Measurements from ENCODE around the gene ARHGAP26. TPM values are rescaled to one million over a fixed set of nuclear protein-coding genes. Genes with fewer than 3 reads are reported as not detected.
A peak's percentile ranks its signal among the peaks of the same experiment; 100 is the strongest.

Gene ARHGAP26
- total RNA-seq, 1 donor from 2014 or later = 35.4 TPM

- no peak for DNase-seq
- intact Hi-C loops (cut with DNase I) = no loop called here
- no peak for TF ChIP-seq CTCF (IDR thresholded peaks at IDR 0.05)
- H3K27me3 ChIP-seq = no peaks in the 10 kb centered on the region
- H3K4me1 ChIP-seq = peaks cover 59% of the 10 kb centered on the region
- H3K36me3 ChIP-seq = no peaks in the 10 kb centered on the region
- no peak overlapping the region for H3K27ac ChIP-seq
- H3K9me3 ChIP-seq = no peaks in the 10 kb centered on the region
- ATAC-seq = no peak
- no peak overlapping the region for H3K4me3 ChIP-seq
Observed at GRCh38 chr5:142979636-142980035, 209.5 kb downstream of the ARHGAP26 start.

- no peak for TF ChIP-seq CTCF (IDR thresholded peaks at IDR 0.05)
- H3K4me1 ChIP-seq = peaks cover 56% of the 10 kb centered on the region
- ATAC-seq (no peak), DNase-seq (no peak)
- peak overlapping the region; percentile 60 for H3K27ac ChIP-seq
- no peaks in the 10 kb centered on the region for H3K36me3 ChIP-seq
- intact Hi-C loops (cut with DNase I) = no loop called here
- no peaks in the 10 kb centered on the region for H3K9me3 ChIP-seq
- no peak overlapping the region for H3K4me3 ChIP-seq
- no peaks in the 10 kb centered on the region for H3K27me3 ChIP-seq
Observed at GRCh38 chr5:142981475-142981874, 211.3 kb downstream of the ARHGAP26 start.

GRCh38 chr5:142981886-142982820 is 212.0 kb downstream of the ARHGAP26 start:
- peaks cover 56% of the 10 kb centered on the region for H3K4me1 ChIP-seq
- intact Hi-C loops (cut with DNase I) = no loop called here
- DNase-seq = peak; percentile 87
- H3K27ac ChIP-seq = peak overlapping the region; percentile 60
- no peaks in the 10 kb centered on the region for H3K27me3 ChIP-seq
- H3K4me3 ChIP-seq = no peak overlapping the region
- no peaks in the 10 kb centered on the region for H3K9me3 ChIP-seq
- TF ChIP-seq CTCF (IDR thresholded peaks at IDR 0.05) = no peak
- H3K36me3 ChIP-seq = no peaks in the 10 kb centered on the region
- peak; percentile 87 for ATAC-seq

- Histone ChIP-seq H3K27me3 (no peaks in the 10 kb centered on the region), H3K9me3 (no peaks in the 10 kb centered on the region), H3K36me3 (no peaks in the 10 kb centered on the region), H3K4me3 (no peak overlapping the region), H3K27ac (peak overlapping the region; percentile 60), H3K4me1 (peaks cover 56% of the 10 kb centered on the region)
- TF ChIP-seq CTCF (IDR thresholded peaks at IDR 0.05) = peak; percentile 10
- DNase-seq (no peak), ATAC-seq (peak; percentile 10)
- intact Hi-C loops (cut with DNase I) = no loop called here
Observed at GRCh38 chr5:142982821-142983200, 212.6 kb downstream of the ARHGAP26 start.

- peaks cover 48% of the 10 kb centered on the region for H3K4me1 ChIP-seq
Observed at GRCh38 chr5:142984011-142984410, 213.8 kb downstream of the ARHGAP26 start.

More at GRCh38 chr5:142984011-142984410, 213.8 kb downstream of the ARHGAP26 start:
- TF ChIP-seq CTCF (IDR thresholded peaks at IDR 0.05) = no peak
- Histone ChIP-seq H3K27ac (no peak overlapping the region), H3K9me3 (no peaks in the 10 kb centered on the region), H3K27me3 (no peaks in the 10 kb centered on the region), H3K36me3 (no peaks in the 10 kb centered on the region), H3K4me3 (no peak overlapping the region)
- ATAC-seq = peak; percentile 45
- DNase-seq = no peak
- intact Hi-C loops (cut with DNase I) = no loop called here
